Lower leg skin (tissue), 4 donors: ENCODE measurements around the gene CEACAM19. TPM values are rescaled to one million over a fixed set of nuclear protein-coding genes. Genes with fewer than 3 reads are reported as not detected.
A peak's percentile ranks its signal among the peaks of the same experiment; 100 is the strongest.
"Not testable (repeated sequence)": the region's sequence is repeated elsewhere in the genome, so short reads cannot be mapped to it uniquely, and the experiment has no call there.

Source experiments
- DNase-seq, 2 donors: peaks; one replicate each; pipeline ENCODE4 v3.0.0-alpha.2; 2019; ENCODE audit warnings: low spot score in 2 of 2
- H3K4me3 ChIP-seq: fragments of 200-600 bp; sonication (generic); 2 replicates; pipeline ENCODE4 v1.5.1; 2017; ENCODE audit warnings: mild to moderate bottlenecking, low read depth; ENCODE audit not compliant: poor library complexity, severe bottlenecking
- POLR2A ChIP-seq, 2 donors: fragments of 450-650 bp; IDR thresholded peaks; one replicate each; pipeline ENCODE4 v1.6.1; 2016 to 2017; ENCODE audit warnings: antibody characterized with exemption in 2 of 2, mild to moderate bottlenecking in 1 of 2, moderate library complexity in 1 of 2
- WGBS, 2 donors: methylation state at CpG; one replicate each; pipeline ENCODE4 v1.1.5; 2018; 5-methylcytosine and 5-hydroxymethylcytosine counted together
- intact Hi-C: fragments of 100-400 bp; cut with DNase I; formaldehyde crosslinking; loops from one replicate; pipeline ENCODE4 v1.15.0; 2023; ENCODE audit warnings: low total_unique reads
- total RNA-seq, 4 donors: library from RNA; depleted of rRNA; stranded (reverse); fragments of >200 nt; gene quantifications; one replicate each; pipeline ENCODE4 v1.1.0, GENCODE V29; 2016
- TF ChIP-seq, protein P1 (sequence below), 3 donors: fragments of 450-650 bp; IDR thresholded peaks; one replicate each; pipeline ENCODE4 v1.5.1; 2016; ENCODE audit warnings: antibody characterized with exemption in 3 of 3, mild to moderate bottlenecking in 3 of 3, moderate library complexity in 2 of 3

Gene CEACAM19, protein sequence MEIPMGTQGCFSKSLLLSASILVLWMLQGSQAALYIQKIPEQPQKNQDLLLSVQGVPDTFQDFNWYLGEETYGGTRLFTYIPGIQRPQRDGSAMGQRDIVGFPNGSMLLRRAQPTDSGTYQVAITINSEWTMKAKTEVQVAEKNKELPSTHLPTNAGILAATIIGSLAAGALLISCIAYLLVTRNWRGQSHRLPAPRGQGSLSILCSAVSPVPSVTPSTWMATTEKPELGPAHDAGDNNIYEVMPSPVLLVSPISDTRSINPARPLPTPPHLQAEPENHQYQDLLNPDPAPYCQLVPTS
- 10 to 100 TPM in 1 of 4 donors, 1 to 10 TPM in 3; 5.4 to 10.2 (median 8.0) TPM for total RNA-seq

DNA sequence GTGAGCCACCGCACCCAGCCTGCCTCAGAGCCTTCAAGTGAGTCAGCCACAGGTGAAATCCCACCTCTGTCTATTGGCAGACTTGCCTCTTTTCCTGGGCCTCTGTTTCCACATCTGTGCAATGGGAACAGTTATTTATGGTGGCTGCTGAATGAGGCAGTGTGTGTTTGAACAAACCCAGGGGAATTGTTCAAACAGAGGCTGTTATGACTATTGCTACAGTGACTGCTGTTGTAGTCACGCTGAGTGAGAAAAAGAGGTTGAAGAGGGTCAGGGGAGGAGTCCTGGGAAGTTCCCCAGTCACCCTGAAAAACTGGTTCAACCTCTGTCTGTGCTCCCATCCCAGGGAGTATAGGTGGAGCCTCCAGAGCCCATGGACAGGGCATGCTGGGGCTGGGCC, at the start of gene CEACAM19:
Gene CEACAM19, plus strand, starts transcription at position 83 of the 400 bp plus-strand sequence. CDS start 450 bp downstream, outside the sequence.
- WGBS, 2 donors: 54 to 61% methylated on average over 2 of the region's 2 CpGs
- TF ChIP-seq POLR2A (IDR thresholded peaks at IDR 0.05): no peak
- TF ChIP-seq, protein P1, sequence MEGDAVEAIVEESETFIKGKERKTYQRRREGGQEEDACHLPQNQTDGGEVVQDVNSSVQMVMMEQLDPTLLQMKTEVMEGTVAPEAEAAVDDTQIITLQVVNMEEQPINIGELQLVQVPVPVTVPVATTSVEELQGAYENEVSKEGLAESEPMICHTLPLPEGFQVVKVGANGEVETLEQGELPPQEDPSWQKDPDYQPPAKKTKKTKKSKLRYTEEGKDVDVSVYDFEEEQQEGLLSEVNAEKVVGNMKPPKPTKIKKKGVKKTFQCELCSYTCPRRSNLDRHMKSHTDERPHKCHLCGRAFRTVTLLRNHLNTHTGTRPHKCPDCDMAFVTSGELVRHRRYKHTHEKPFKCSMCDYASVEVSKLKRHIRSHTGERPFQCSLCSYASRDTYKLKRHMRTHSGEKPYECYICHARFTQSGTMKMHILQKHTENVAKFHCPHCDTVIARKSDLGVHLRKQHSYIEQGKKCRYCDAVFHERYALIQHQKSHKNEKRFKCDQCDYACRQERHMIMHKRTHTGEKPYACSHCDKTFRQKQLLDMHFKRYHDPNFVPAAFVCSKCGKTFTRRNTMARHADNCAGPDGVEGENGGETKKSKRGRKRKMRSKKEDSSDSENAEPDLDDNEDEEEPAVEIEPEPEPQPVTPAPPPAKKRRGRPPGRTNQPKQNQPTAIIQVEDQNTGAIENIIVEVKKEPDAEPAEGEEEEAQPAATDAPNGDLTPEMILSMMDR (IDR thresholded peaks at IDR 0.05): no peak
- intact Hi-C loops: no loop called here
- peak in 1 of 2 donors; percentile 43 for DNase-seq
- no peak within 1 kb of the TSS for H3K4me3 ChIP-seq

DNA sequence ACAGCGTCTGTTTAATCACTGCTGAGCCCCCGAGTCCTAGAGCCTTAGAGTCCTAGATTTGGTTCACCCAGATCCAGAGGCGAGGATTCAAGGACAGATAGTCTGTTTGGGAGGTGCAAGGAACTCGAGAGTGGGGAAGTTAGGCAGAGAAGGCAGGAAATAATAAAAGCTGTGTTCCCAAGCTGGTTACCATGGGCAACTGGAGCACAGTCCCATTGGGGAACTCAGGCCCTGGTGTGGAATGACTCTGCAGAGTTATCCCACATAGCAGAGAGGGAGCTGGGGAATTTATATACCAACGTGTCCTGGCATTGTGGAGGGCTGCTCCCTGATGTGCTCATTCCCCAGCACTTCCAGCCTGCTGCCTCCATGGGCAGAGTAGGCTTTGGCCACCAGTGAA, 48.2 kb upstream of the CEACAM19 start:
- no peak overlapping the region for H3K4me3 ChIP-seq
- intact Hi-C loops: no loop called here
- DNase-seq: no peak
- TF ChIP-seq, protein P1 (IDR thresholded peaks at IDR 0.05): no peak
- no peak for TF ChIP-seq POLR2A (IDR thresholded peaks at IDR 0.05)
- 56 to 57% methylated on average over 5 of the region's 5 CpGs for WGBS, 2 donors

DNA sequence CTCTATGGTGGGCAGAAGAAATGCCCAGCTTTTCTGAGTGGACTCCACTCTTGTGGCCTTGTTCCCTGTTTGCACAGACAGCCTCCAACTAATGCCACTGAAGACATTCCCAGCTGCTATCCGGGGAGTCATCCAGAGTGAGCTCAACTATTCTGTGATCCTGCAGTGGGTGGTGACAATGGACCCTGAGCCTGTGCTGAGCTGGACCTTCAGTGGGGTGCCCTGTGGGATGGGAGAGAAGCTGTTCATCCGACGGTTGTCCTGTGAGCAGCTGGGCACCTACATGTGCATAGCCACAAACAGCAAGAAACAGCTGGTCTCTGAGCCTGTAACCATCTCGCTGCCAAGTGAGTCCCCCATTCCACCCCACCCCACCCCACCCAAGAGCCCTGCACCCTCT, 47.7 kb upstream of the CEACAM19 start:
- intact Hi-C loops: no loop called here
- no peak for TF ChIP-seq POLR2A (IDR thresholded peaks at IDR 0.05)
- TF ChIP-seq, protein P1 (IDR thresholded peaks at IDR 0.05): no peak
- DNase-seq: no peak
- H3K4me3 ChIP-seq: no peak overlapping the region
- 91 to 95% methylated on average over 4 of the region's 4 CpGs for WGBS, 2 donors

DNA sequence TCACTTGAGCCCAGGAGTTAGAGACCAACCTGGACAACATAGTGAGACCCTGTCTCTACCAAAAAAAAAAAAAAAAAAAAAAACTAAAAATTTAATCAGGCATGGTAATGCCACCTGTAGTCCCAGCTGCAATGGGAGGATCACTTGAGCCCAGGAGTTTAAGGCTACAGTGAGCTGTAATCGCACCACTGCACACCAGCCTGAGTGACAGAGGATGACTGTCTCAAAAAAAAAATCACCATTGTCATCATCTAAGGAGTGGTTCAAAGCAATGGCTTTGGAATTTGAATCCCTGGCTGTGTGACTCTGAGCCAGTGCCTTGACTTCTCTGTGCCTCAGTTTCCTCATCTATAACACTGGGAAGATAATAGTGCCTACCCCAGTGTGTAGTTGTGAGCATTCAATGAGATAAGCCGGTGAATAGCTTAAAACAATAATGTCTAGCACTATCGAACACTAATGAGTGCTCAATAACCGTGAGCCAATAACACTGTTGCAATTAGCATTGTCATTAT, 46.4 kb upstream of the CEACAM19 start:
- TF ChIP-seq POLR2A (IDR thresholded peaks at IDR 0.05): no peak
- TF ChIP-seq, protein P1 (IDR thresholded peaks at IDR 0.05): no peak
- no peak overlapping the region for H3K4me3 ChIP-seq
- 93 to 94% methylated on average over 4 of the region's 4 CpGs for WGBS, 2 donors
- DNase-seq: no peak
- intact Hi-C loops: no loop called here

DNA sequence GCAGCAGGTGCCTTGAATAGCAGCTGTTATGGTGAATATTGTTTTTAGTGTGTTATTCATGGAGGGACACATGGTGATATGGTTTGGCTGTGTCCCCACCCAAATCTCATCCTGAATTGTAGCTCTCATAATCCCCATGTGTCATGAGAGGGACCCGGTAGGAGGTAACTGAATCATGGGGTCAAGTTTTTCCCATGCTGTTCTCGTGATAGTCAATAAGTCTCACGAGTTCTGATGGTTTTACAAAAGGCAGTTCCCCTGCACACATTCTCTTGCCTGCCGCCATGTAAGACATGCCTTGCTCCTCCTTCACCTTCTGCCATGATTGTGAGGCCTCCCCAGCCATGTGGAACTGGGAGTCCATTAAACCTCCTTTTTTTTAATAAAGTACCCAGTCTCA, 45.6 kb upstream of the CEACAM19 start:
- DNase-seq, H3K4me3 ChIP-seq, intact Hi-C loops: not testable (repeated sequence)
- 90 to 94% methylated on average over 4 of the region's 4 CpGs for WGBS, 2 donors

DNA sequence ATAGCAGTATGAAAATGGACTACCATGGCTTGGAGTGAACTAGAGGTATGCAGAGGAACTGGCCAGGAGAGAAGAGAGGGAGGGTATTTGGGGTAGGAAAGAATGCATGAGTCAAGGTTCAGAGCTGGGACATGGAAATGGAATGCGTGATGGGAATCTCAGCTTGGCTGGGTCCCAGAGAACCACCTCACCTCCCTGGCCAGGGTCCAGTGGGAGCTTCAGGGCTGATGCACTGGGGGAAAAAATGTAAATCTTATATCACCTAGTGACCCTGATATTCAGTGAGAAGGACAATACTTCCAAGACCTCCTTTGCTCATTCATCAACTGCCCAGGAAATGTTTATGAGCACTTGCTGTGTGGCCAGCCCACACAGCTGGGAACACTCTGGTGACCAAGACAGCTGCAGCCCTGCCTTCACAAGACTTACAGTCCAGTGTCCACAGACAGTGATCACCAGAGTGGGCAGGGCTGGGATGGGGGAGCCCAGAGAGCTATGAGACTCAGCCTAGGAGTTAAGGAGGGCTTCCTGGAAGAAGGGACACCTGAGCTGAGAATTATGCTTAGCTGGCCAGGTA, 45.1 kb upstream of the CEACAM19 start:
- TF ChIP-seq, protein P1 (IDR thresholded peaks at IDR 0.05): no peak
- no peak for TF ChIP-seq POLR2A (IDR thresholded peaks at IDR 0.05)
- no peak for DNase-seq
- intact Hi-C loops: no loop called here
- 29 to 34% methylated on average over 1 of the region's 1 CpG for WGBS, 2 donors
- H3K4me3 ChIP-seq: no peak overlapping the region
